GM21576 (cell line): ENCODE measurements around the gene DIAPH1.

Experiments used
- ATAC-seq: cut with Tn5 transposase; IDR thresholded peaks from one replicate; pipeline ENCODE4 v1.9.1; 2021; ENCODE audit warnings: mild to moderate bottlenecking, moderate library complexity; ENCODE audit not compliant: unreplicated experiment

Gene DIAPH1

DNA sequence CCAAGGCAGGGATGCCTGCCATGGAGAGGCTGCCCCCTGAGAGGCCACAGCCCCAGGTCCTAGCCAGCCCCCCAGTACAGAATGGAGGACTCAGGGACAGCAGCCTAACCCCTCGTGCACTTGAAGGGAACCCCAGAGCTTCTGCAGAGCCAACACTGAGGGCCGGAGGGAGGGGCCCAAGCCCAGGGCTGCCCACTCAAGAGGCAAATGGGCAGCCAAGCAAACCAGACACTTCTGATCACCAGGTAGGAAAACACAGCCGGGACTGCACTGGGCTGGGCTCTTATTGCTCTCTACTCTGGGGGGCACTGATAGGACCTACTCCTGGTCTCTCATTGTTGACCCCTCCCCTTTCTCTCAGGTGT, 21.2 kb upstream of the DIAPH1 start:
- no peak for ATAC-seq

DNA sequence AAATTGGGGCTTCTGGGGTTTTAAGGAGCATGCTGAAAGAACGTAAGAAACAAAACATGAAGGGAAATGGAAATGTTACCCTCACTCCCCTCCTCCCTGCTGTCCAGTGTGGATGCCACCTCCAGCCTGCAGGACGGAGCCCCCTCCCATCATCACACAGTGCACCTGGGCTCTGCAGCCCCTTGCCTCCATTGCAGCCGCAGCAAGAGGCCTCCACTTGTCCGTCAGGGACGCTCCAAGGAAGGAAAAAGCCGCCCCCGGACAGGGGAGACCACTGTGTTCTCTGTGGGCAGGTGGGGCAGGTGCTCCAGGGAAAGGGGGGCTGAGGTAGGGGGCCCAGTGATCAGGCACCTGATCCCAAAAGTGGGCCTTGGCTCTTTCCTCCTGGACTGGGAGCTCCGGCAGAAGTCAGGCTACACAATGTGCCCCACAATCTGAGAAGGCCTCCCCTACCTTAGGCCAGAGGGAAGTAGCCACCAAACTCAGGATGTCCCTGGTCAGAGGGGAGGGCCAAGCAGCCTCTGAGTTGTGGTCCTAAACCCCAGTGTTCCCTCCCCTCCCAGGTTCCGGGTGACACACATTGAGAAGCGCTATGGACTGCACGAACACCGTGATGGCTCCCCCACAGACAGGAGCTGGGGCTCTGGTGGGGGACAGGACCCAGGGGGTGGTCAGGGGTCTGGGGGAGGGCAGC, 20.7 kb upstream of the DIAPH1 start:
- no peak for ATAC-seq

DNA sequence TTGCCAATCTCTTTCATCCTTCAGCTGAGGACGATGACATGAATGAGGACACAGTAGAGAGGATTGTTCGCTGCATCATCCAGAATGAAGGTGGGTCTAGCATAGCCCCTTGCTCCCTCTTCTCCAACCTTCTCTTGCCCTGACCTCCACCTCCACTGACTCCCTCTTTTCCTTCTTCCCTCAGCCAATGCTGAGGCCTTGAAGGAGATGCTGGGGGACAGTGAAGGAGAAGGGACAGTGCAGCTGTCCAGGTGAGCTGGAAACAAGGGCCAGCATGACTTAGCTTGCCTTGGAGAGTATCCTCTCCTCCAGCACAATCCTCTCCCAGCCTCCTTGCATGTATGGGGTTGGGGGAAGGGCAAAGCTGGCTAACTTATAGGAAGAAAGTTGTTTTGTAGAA, 20.0 kb upstream of the DIAPH1 start:
- ATAC-seq: no peak

DNA sequence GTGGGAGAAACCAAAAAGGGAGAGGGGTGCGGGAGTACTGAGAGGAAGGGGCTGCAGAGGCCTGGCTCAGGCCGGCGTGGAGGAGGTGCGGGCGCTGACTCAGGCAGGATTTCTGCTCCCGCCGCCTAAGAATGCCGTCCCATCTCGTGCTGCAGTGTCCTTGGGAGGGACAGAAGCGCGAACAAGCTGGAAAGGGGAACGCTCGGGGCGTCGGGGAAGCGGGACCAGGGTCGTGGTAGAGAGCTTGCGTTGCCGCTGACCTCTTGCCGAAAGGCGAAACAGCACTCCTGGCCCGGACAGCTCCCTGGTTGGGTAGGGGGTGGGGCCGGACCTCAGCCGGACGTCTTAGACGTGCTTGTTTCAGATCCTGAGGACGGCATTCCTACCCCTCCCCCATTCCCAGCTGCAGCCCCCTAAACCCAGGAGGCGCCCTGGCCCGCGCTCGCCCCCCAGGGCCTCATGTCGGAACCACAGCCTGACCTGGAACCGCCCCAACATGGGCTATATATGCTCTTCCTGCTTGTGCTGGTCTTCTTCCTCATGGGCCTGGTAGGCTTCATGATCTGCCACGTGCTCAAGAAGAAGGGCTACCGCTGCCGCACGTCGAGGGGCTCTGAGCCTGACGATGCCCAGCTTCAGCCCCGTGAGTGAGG, 19.1 kb upstream of the DIAPH1 start:
- ATAC-seq: peak; percentile 33

DNA sequence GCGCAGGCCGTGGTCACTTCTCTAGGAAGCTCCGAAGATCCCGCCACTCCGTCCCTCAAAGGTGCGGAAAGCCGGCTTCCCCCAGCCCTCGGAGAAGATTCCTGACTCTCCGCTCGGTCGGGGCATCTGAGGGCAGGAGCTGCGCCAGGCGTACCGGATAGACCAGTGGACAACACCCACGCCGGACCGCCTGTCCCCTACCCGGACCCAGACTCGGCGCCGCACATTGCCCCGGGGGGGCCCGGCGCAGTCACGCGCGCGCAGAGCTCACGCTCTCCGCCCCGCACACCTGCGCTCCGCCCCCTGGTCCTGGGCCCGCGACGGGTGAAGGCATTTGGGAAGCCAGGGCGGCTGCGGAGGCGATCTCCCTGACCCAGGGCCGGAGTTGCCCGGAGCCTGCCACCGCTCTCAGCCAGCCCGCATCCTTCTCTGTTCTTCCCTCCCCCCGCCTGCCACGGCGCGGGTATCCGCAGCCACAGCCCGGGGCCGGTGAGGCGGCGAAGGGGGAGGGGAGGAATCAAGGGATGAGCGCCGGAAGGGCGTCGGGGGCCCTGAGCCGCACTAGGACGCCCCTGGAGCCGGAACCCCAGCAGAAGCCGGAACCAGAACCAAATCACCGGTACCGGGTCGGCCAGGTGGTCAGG, 18.4 kb upstream of the DIAPH1 start:
- ATAC-seq: peak; percentile 15

DNA sequence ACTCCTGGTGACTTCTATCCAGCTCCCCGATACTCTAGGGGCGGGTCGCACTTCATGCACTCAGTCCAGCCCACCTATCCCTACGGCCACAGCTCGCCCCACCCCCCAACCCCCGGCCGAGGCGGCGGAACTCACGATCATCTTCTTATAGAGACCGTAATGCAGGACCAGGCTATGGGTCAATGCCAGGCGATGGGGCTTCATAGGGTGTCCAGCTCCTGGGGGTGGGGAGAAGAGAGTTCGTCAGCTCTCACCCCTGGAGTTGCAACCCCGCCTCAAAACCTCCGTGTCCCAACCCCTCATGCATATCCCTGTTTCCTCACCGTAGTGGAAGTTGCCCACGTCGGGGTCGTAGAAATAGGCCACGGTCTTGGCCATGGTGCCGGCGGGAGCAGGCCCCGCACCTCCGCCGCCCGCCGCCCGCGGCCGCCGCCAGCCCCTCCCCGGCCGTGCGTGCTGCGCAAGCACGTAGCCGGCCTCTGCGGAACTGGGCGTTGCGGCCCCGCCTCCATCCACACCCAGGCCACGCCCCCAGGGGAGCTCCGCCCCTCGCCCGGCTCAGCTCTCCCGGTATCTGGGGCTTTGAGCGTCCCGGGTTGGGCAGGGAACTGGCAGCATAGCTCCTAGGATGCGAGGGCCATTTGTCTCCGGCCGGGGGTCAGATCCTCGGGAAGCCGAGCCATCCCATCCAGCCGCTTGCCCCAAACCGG, 17.8 kb upstream of the DIAPH1 start, which contains the start of the genes HDAC3 and RELL2:
Gene HDAC3 (minus strand): TSS at position 437 of the 710 bp plus-strand sequence. CDS start 59 bp downstream, at position 378.
Gene RELL2 (plus strand): TSS at position 585 of the 710 bp plus-strand sequence. CDS start 1,229 bp downstream, outside the sequence.
- ATAC-seq: peak; percentile 74

DNA sequence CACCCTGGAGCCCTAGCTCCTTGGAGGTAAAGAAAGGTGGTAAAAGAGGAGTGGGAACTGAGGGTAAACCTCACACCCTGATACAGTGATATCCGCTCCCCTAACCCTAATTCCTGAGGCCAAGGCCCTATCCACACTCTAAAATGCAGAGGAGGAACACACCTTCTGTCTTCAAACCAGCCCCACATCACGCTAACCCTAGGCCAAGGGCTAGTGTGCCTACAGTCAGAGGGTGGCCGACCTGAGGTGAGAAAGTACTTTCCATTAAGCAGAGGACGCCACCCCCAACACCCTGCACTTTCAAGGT, 17.3 kb upstream of the DIAPH1 start:
- ATAC-seq: no peak

DNA sequence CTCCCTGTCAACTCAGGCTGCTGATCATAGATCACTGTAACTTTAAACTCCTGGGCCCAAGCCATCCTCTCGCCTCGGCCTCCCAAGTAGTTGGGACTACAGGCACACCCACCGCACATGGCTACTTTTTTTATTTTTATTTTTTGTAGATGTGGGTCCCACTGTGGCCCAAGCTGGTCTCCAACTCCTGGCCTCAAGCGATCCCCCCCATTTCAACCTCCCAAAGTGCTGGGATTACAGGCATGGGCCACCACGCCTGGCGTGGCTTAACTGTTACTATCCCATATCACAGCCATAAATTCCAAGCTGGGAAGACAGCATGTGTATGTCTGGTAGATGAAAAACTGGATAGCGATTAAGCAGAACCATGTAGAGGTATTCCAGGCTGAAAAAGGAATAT, 16.8 kb upstream of the DIAPH1 start:
- ATAC-seq: no peak

DNA sequence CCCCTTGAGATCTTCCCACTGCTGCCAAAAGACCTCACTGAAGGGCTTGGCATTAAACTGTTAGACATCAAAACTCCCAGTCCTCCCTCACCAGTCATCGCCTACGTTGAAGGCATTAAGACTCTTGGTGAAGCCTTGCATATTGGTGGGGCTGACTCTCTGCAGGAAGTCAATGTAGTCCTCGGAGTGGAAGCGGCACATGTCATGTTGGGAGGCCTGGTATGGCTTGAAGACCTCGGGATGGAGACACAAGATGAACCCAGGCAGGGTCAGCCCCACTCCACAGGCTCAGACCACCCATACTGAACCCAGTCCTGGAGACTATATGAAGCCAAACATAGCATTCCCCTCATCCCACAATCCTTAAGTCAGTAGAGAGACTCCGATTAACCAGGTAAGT, 15.9 kb upstream of the DIAPH1 start:
- ATAC-seq: no peak

DNA sequence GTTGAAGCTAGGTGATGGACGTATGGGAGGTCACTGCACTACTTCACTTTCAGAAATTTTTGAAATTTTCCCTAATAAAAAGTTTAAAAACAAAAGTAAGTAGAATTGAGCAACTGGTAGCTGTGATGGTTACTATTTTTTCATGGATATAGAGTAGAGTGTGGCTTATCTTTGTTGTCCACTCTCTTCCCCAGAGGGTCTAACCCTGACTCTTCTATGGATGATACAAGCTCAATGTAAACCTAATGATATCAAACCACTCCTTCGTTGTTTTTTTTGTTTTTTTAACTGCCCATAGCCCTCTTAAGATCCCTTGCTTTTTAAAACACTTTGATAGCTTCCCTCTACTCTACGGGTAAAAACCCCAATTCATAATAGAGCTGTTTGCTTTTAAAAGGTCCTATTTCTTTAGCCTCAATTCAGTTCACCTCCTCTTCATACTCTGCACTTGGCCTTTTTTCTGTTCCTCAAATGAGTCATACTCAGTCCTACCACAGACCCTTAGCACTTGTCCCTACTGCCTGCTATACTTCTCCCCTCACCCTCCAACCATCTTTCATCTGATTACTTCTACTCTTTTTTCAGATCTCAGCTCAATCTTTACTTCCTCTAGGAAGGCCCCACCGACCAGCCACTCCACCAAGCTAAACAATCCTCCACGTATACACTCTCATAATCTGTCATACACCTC, 15.2 kb upstream of the DIAPH1 start:
- ATAC-seq: peak; percentile 67

DNA sequence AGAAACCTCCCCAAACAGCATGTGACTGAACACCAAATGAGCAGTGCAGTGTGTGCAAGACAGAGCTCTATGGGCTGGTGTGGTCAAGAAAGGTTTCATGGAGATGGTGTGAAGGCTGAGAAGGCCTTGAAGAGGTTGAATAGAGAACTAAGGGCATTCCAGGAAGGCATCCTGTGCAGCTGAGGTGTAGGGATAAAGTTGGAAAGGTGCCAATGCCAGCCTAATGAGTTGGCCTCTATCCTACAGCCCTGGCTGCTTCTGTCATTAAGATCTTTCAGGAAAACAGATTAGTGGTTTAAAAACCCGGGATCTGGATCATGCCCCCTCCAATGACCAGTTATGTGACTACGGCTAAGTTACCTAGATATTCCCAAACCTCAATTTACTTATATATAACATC, 13.8 kb upstream of the DIAPH1 start:
- ATAC-seq: no peak

DNA sequence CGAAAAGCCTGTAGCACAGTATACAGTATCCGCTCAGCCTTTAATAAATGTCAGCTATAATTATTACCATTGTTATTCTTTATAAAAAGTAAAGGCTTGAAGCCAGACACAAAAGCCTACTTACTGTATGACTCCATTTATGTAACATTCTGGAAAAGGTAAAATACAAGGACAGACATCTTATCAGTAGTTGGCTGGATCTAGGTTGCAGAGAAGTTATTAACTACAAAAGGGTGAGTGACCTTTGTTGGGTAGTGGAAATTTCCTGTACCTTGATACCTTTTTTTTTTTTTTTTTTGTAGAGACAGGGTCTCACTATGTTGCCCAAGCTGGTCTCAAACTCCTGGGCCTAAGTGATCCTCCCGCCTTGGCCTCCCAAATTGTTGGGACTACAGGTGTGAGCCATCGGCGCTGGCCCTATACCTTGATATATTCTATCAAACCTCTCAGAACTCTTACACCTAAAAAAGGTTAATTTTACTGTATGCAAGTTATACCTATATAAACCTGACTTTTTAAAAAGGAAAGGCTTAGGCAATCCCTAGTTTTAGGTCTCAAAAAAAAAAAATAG, 11.9 kb upstream of the DIAPH1 start:
- ATAC-seq: no peak

DNA sequence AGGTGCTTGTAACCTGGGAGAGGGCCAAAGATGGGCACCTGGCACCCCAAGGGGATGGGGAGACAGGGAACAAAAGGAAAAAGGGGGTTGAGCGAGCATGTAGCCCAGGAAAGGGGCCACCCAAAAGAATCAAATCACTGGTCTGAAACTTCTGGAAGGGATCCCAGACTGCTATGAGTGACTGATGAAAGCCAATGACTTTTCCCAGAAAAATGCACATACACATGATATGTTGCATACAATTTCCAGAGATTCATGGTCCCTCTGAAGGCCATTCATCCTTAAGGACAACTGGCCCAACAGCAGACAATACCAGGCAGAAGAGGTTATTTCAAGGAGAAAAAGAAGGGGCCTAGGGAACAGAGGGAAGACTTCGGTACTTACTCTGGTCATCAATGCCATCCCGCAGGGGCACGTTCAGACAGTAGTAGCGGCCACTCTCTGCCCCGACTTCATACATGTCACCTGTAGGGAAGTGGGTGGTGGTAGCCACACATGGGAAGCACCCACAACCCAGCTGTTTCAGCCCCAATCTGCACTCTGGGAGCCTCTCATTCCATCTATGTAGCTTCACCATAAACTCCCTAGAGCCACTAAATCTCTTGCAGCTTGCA, 9.5 kb upstream of the DIAPH1 start:
- ATAC-seq: no peak

DNA sequence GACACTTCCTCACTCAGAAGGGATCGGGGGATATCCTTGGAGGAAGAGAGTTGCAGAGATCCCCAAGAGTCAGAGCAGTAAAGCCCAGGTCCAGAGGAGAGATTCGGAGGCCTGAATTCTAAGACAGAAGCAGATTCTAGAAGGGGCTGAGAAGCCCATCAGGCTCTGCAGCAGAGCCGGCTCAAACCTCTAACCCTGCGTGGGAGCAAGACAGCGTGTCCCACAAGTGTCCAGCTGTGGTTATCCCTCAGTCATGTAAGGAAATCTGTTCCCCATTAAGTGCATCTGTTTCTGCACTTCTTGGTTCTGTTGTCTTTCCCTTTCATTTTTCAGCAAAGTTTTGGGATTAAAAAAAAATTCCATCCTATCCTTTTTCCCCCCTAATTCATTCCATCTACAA, 4.8 kb upstream of the DIAPH1 start:
- no peak for ATAC-seq

DNA sequence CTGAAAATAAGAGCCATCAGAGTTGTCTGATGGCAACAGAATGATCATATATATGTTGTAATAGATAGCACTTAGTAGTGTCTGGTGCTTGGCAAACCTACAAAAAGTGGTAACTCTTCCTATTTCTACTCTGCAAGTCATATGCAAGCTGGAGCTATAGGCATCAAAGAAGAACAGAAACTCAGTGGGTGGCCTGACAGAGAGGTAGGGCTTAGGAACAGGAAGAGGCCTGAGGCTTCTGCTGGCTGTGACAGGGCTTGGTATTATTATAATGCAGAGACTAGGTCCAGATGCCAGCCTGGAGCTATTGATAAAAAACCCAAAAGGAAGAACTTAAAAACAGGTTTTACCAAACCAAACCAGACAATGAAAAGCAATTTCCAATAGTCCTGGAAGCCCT, 4.4 kb upstream of the DIAPH1 start:
- peak; percentile 61 for ATAC-seq

DNA sequence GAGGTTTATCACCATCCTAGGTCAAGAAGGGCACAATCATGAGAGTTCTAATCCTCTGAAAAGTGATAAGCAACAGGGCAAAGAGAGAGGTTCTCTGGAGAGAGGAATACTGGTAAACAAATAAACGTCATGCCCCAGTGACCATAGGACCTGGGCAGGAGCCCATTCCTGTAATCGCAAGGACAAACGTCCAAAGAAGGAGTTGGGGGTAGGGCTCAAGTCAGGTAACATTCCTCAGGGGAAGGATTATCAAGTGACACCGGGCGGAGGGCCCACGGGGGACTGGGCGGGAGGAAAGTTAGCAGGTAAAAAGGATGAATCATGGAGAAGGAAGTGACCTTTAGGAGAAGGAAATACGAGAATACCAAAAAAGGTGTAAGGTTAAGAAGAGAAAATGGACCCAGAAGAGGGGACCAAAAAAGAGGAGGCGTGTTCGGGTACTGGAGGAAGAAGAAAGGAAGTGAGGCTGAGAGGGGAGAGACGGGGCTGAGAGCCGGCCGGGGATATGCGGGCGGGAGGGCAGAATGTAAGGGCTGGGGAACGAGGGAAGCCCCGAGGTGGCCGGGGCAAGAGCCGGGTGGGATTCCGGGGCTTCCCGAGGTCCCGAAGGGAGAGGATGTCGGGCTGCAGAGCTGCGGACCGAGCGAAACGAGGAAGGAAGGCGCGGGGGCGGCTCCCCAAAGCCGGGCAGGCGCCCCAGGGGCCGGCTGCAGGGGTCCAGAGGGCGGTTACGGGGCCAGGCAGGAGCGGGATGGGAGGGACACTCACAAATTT, 583 bp downstream of the DIAPH1 start:
- peak; percentile 16 for ATAC-seq

DNA sequence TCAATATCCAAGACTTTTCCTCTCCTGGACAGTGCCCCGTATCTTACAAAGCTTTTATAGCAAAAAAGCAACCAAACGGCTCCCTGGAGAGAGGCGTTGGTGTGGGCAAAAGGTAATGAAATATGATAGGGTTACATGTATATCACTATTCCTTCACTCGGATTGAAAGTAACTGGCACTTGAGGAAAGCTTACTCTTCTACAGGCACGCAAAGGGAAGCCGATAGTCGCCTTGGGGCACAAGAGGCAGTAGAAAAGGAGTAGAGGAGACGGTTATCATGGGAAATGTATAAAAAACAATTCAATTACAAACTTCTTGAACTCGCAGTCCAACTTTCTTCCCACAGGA, 1.1 kb downstream of the DIAPH1 start:
- no peak for ATAC-seq

DNA sequence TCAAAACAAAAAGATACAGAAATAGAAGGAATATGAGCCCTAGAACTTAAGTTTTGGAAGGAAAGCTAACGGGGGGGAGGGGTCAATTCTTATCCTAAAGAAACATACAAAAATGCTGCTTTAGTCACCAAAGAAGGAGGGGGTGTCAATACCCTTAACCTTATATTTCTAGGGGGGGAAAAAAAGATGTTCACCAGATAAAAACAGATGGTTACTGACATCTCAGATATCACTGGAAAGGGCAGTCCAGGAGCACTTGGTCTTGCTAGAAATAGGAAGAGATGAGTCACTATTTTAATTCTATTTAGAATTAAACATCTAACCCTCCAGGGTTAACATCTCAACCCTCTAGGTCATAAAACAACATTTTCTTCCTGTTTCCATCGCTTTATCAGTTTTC, 1.7 kb downstream of the DIAPH1 start:
- no peak for ATAC-seq

DNA sequence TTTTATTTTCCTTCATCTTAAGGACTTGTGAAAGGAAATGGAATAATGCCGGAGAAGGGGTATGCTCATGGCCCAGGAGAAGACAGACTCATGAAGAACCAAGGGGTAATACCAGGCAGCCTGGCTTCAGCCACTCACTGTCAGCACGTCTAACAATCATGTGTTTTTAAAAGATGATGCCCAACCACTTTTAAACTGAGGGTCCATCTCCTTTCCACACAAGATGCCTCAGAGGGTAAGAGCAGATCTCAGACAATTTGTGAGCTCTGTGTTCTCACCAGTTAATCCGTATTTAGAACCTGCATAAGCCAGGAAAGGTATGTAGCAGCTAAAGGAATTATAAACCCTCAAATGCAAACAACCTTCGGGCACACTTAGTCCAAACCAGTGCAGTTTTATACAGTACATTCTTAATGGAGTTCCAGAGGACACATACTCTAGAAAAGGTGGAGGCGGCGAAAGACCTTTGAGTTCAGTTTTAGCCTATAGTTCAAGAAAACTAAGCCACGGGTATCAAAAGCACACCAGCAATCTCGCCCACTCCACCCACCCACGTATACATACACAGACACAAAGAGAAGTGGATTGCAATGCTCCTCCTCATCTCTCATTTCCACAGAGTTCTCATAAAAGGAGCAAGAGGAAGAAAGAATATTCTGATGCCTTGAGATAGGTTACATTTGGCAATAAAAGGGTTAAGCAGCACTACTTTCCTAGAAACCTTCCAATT, 2.6 kb downstream of the DIAPH1 start:
- no peak for ATAC-seq
